Measurements from ENCODE around the gene ANO1. TPM values are rescaled to one million over a fixed set of nuclear protein-coding genes. Genes with fewer than 3 reads are reported as not detected.
A peak's percentile ranks its signal among the peaks of the same experiment; 100 is the strongest.
"Not testable (repeated sequence)": the region's sequence is repeated elsewhere in the genome, so short reads cannot be mapped to it uniquely, and the experiment has no call there.

ANO1 gene
- total RNA-seq, 1 donor from 2014 or later, result 0.05 TPM

DNA sequence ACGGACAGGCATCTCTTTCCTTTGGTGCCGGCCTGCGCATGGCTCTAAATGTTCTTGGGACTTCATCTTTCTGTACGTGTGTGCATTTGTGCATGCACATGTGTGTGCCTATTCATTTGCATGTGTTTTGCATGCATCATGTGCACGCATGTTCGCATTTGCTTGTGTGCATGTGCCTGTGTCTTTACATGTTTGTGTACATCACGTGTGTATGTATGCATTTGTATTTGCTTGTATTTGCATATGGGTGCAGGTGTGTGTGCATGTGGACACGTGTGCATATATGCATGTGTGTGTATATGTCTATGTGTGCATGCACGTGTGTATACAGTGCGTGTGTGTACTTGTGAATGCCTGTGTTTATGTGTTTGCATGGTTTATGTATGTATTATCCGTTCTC, 111.5 kb downstream of the ANO1 start:
- no peak for DNase-seq (ENCODE audit: low read depth)

DNA sequence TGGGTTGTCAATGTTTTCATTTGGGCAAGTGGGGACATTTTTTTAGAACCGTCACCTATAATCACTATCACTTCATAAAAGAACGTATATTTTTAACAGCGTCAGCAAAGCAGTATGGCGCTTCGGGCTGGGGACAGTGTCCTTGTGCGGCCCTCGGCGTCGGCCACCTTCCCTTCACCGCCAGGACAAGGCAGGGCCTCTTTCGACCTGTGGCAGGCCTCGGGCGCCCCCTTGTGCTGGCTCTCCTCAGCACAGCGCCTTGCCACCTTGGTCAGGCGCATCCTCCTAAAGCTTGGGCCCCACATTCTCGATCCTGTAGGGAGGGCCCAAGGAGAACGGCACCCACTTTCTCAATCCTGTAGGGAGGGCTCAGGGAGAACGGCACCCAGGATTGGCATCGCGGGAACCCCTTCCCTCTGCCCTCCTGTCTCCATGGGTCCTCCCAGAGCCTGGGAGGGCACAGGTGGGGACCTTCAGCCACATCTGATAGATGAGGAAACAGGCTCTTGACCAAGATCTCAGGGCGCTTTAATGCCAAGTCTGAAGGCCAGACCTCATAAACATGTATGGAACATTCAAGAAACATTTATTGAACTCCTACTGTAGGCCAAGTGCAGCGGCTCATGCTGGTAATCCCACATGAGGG, 113.5 kb downstream of the ANO1 start:
- DNase-seq (ENCODE audit: low read depth), result no peak

DNA sequence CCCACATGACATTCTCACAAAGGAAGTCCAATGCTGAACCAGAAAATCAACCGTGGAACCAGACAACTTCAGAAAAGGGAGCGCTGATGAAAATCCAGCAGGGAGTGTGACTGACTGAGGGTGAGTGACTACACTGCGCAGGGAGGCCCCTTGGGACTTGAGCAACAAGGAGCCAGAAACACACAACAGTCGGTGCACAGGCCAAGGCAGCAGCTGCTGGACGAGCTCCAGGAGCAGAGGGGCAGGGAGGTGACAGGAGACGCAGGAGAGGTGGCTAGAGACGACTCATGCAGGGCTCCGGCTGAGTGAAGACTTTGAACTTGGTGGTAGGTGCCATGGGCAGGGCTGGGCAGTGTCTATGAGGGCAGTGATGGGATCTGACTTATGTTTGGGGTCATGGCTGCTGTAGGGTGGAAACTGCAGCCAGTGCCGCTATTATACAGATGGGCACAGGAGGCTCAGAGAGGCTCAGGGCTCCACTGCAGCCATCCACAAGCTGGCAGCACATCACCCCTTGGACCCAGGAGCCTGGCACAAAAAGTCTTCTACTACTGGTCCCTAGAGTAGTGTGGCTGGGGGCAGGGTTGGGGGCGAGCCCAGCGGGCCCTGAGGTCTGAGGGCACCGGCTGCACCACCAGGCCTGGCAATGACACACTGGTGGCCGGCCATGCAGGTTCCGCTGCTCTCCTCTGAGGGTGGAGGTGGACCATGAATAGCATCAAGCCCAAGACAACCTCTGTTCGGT, 114.7 kb downstream of the ANO1 start:
- DNase-seq (ENCODE audit: low read depth), result no peak

DNA sequence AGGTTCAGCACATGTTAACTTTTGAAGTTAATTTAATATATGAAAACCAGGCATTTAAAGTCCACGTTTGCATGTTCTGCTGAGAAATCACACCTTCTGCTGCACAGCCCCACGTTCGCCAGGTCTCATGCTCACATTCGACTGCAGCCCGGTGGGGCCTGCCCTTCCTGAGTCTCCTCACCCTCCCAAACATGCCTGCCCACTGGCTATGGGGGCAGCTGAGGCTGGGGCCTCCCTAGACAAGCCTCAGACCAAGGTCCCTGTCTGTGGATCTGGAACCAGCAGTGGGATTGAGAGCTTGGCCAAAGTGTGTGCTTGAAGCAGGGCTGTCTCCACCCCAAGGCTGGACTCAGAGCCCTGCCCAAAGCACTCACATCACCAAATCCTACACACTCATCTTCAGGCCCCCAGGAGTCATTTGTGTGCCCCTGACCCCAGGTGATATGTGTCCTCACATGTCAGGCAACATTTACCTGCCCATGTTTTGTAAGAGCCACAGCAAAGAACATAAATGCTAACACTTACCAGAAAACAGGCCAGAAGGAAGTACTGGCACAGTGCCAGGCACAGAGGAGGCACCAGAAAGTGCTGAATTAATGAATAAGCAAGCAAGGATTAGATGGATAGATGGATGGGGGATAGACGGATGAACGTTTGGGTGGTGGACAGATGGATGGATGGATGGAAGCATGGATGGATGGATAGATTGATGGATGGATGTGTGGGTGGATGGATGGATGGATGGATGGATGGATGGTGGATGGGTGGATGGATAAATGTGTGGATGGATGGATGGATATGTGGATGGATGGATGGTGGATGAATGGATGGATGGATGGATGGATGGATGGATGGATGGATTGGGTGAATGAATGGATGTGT, 115.5 kb downstream of the ANO1 start:
- no peak for DNase-seq (ENCODE audit: low read depth)

DNA sequence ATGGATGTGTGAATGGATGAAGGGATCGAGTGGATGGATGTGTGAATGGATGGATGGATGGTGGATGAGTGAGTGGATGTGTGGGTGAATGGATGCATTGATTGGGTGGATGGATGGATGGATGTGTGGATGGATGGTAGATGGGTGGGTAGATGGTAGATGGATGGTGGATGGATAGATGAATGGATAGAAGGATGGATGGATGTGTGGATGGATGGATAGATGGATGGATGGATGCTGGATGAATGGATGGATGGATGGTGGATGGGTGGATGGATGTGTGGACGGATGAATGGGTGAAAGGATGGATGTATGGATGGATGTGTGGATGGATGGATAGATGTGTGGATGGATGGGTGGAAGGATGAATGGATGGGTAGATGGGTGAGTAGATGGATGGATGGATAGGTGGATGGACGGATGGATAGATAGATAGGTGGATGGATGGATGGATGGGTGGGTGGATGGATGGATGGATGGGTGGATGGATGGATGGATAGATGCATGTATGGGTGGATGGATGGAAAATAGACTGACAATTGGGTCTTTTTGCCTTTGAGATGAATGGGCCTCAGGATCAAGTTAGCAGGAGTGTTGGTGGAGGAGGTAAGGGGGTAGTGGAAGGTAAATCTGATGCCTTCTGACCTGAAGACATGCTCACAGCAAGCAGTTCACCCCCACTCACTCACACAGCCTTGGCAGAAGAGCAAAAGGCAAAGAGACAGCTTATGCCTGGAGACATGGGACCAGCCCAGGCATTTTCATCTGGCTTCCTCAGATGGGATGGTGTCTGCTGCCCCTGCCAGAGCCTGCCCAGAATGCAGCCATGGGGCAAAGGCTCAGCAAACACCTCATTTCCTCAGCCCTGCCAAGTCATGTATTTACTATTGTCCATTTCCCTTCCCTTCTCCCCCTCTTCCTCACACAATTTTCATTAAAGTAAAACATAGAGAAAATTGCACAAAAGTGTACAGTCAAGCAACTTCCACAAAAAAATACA, 117.0 kb downstream of the ANO1 start:
- DNase-seq (ENCODE audit: low read depth), result no peak

DNA sequence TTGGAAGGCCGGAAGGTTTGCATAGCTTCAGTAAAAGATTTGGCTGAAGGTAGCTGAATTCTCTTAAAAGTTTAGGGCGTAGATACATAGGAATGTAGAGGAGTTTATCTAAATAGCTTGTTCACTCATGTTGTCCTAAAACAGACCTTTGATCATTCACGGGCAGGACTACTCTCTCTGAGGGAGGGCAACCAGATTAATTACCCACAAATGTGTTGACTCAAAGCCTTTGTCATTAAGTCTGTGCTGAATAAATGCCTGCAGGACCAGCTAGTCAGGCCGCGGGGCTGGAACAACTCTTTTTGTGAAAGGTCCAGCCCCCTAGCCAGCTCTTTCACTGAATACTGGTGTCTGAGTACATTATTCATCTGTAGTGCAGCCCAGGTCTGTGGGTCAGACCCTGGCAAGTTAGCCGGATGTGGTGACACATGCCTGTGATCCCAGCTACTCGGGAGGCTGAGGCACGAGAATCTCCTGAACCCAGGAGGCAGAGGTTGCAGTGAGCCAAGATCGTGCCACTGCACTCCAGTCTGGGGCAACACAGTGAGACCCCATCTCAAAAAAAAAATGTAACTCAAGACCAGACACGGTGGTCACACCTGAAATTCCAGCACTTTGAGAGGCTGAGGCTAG, 122.2 kb downstream of the ANO1 start:
- DNase-seq (ENCODE audit: low read depth), result no peak

DNA sequence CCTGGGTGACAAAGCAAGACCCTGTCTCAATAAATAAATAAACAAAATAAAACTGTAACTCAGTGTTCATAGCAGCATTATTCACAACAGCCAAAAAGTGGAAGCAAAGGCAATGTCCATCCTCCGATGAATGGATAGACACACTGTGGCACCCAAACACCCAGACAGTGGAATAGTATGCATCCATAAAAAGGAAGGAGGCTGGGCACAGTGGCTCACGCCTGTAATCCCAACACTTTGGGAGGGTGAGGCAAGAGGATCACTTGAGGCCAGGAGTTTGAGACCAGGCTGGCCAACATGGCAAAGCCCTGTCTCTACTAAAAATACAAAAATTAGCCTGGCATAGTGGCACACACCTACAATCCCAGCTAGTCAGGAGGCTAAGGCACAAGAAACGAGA, 122.9 kb downstream of the ANO1 start:
- not testable (repeated sequence) for DNase-seq (ENCODE audit: low read depth)

DNA sequence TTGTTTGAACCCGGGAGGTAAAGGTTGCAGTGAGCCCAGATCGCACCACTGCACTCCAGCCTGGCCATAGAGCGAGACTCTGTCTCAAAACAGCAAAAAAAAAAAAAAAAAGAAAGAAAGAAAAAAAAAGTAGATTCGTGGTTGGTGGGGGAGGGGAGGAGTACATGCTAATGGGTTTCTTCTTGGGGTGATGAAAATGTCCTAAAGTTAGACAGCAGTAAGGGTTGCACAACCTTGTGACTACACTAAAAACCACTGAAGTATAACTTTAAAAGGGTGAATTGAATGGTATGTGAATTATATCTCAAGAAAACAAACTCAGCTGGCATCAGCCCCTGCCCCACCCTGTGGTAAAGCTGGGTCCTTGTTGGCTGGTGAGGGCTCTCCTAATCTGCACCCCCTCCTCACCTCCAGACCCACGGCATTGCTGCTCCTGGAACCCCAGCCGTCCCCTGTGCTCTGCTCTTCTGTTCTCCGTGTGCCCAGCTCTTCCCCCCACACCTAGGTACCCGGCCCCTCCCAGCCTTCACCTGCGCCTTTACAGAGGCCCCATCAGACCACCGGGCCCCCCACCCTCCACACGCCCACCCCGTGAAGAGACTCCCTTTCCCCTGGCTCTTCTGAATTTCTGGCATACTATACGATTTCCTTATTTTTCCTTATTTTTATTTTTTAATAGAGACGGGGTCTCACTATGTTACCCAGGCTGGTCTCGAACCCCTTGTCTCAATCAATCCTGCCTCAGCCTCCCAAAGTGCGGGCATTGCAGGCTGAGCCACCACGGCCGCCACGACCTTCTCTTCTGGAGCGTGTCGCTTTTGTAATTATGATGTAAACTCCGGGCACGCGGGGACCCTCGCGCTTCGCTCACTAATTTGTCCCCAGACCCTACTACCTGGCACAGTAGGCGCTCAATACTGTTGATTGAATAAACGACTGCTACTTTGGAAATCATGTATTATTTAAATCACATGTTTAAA, 124.1 kb downstream of the ANO1 start:
- DNase-seq (ENCODE audit: low read depth), result peak; percentile 94

DNA sequence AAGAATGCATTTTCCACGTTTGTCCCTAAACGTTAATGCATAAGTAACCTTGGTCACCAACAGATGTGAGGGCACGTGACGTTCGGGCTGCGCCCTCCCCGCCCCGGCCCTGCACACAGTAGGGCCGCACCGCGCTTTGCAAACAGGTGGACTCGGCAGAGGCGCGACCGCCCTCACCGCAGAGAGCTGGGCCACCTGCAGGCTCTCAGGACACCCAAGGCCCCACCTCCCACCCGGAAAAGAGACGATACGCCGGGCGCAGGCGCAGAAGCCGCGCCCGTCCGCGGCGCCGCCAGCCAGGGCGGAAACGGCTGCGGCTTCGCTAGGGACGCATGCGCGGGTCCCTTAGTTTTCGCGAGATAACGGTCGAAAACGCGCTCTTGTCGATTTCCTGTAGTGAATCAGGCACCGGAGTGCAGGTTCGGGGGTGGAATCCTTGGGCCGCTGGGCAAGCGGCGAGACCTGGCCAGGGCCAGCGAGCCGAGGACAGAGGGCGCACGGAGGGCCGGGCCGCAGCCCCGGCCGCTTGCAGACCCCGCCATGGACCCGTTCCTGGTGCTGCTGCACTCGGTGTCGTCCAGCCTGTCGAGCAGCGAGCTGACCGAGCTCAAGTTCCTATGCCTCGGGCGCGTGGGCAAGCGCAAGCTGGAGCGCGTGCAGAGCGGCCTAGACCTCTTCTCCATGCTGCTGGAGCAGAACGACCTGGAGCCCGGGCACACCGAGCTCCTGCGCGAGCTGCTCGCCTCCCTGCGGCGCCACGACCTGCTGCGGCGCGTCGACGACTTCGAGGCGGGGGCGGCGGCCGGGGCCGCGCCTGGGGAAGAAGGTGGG, 125.0 kb downstream of the ANO1 start, which contains the start of gene FADD:
TSS of gene FADD (plus strand) at position 377 of the 831 bp plus-strand sequence. CDS start at position 541, 164 bp downstream.
- peak; percentile 88 for DNase-seq (ENCODE audit: low read depth)

DNA sequence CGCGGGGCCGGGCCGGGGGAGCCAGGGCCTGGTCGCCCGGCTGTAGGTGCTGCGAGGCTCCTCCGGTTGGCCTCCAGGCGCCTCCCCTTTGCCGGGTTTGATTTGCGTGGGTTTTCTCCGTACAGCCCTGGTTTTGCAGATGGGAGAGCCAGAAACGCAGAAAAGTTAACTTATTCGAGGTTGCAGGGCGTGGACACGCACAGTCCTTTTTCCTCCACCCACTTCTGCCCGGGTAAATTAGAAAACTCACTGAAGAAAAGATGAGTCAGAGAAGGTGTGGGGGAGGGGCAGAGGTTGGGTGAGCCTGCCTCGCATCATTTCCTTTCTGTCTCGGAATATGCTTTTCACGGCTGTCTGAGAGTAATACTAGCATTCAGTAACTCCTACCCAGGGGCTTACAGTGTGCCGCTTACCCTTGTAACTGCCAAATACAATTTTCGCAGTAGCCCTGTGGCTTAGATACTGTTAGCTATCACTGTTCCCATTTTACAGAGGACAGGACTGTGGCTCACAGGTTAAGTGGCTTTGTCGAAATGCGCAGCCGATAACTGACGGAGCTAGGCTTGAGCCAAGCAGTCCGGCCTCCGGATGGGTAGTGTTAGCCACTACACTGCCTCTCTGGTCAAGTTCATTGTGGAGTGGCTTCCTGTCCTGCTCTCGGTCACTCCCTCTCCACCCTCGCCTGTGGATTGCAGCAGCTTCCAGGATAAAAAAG, 125.8 kb downstream of the ANO1 start:
- peak; percentile 85 for DNase-seq (ENCODE audit: low read depth)

DNA sequence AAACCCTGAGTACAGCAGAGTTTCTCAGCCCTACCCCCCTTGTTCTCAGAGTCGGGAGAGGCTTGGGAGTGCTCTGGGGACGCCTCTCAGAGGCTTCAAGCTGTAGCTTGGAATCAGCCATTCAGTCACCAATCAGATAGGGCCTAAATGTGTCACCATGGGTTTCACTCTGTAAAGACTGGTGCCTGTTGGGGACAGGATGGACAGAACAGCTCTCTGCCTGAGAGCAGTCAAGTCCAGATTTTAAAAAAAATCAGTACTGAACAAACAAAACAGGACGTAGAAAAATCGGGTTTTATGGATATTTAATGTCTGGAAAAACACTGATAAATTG, 126.3 kb downstream of the ANO1 start:
- no peak for DNase-seq (ENCODE audit: low read depth)

DNA sequence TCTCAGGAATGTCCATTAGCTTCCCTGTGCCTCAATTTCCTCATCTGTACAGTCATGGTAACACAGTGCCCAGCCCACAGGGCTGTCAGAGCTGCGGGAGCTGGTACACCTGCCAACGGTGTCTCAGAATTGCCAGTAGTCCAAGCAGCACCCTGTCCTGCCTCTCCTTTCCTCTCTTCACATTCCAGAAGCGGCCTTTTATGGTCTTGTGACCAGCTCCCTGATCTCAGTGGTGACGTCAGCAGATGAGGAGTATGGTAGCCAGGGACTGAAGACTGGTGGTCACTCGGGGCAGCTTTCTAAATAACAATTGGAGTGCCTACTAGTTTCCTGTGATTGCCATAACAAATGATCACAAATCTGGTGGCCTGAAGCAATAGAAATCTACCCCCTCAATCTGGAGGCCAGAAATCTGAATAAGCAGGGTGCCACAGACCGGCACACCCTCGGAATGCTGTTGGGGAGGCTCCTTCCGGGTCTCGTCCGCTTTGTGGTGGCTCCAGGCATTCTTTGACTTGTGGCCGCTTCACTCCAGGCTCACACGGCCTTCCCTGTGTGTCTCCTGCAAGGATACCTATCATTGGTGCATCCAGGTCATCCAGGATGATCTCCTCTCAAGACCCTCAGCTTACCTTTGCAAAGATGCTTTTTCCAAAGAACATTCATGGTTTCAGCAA, 127.1 kb downstream of the ANO1 start:
- DNase-seq (ENCODE audit: low read depth), result peak; percentile 31

DNA sequence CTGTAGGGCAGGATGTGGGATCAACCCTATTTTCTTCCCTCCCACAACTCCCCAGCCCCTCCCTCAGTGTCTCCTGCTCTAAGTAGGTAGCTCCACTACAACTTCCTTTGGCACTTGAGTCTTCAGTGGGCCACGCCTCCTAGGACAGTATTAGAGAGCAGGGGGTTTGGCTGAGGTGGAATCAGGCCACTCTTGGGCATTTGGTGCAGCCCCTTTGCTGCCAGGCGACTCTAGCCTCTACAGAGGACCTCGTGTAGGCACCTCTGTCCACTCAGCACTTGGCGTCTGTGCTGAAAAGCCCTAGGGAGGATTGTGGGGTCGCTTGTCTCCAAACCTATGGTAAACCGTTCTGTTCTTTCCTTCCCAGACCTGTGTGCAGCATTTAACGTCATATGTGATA, 127.6 kb downstream of the ANO1 start:
- no peak for DNase-seq (ENCODE audit: low read depth)

DNA sequence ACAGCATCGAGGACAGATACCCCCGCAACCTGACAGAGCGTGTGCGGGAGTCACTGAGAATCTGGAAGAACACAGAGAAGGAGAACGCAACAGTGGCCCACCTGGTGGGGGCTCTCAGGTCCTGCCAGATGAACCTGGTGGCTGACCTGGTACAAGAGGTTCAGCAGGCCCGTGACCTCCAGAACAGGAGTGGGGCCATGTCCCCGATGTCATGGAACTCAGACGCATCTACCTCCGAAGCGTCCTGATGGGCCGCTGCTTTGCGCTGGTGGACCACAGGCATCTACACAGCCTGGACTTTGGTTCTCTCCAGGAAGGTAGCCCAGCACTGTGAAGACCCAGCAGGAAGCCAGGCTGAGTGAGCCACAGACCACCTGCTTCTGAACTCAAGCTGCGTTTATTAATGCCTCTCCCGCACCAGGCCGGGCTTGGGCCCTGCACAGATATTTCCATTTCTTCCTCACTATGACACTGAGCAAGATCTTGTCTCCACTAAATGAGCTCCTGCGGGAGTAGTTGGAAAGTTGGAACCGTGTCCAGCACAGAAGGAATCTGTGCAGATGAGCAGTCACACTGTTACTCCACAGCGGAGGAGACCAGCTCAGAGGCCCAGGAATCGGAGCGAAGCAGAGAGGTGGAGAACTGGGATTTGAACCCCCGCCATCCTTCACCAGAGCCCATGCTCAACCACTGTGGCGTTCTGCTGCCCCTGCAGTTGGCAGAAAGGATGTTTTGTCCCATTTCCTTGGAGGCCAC, 128.3 kb downstream of the ANO1 start:
- DNase-seq (ENCODE audit: low read depth), result no peak

DNA sequence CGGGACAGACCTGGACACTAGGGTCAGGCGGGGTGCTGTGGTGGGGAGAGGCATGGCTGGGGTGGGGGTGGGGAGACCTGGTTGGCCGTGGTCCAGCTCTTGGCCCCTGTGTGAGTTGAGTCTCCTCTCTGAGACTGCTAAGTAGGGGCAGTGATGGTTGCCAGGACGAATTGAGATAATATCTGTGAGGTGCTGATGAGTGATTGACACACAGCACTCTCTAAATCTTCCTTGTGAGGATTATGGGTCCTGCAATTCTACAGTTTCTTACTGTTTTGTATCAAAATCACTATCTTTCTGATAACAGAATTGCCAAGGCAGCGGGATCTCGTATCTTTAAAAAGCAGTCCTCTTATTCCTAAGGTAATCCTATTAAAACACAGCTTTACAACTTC, 128.9 kb downstream of the ANO1 start:
- DNase-seq (ENCODE audit: low read depth), result no peak

DNA sequence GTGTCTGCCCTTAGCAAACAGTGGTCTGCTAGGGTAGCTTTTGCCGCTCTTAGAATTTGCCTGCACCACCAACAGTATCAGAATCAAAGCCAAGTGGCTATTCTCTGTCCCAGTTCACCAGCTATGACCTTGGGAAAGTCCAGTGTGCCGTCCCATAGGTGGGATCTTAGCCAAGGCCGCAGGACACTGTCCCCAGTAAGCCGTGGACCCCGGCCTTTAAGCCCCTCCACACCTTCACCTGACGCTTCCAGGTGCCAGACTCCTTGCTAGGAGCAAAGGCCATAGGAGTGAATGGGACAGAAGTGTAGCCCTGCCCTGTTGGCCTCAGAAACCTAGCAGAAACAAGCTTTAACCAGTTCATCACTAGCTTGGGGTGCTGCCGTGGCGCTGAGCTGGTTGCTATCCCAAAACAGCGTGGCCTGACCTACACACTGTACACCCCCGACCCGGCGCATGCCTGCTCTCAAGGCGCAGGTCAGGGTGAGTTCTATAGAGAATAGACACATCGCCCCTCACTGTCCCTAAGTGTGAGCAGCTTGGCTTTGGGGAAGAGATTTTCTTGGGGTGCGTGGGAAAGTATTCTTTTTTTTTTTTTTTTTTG, 129.5 kb downstream of the ANO1 start:
- no peak for DNase-seq (ENCODE audit: low read depth)

Data from renal cortical epithelial cell (primary cell).